Stimulated activated CD8-positive, alpha-beta memory T cell treated with anti-CD3 and anti-CD28 coated beads, Interleukin-4, amount 100 ng/mL, for 24 hours (primary cell): ENCODE data around the gene IDI1.
"Not testable (repeated sequence)": the region's sequence is repeated elsewhere in the genome, so short reads cannot be mapped to it uniquely, and the experiment has no call there.

Experiments used
- DNase-seq: peaks from one replicate; pipeline ENCODE4 v3.0.0-alpha.2; 2020; ENCODE audit warnings: low read depth

Gene IDI1

DNA sequence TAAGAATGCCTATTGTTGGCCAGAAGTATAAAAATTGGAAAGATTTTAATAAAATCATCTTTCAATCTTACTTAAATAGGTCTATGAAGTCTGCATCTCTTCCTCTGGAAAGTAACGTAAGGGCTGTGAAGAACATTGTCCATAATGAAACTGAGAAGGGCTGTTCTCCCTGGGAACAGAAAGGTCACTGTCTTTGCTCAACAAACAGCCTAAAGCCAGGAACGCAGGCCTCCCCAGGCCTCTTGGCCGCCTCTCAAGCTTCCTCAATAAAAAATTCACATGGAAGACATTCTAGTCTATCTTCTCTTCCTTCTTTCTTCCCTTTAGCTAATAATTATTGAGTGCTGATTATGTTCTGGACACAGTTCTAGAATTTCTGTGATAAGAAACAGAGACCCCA is 14.2 kb downstream of the IDI1 start:
- no peak for DNase-seq

DNA sequence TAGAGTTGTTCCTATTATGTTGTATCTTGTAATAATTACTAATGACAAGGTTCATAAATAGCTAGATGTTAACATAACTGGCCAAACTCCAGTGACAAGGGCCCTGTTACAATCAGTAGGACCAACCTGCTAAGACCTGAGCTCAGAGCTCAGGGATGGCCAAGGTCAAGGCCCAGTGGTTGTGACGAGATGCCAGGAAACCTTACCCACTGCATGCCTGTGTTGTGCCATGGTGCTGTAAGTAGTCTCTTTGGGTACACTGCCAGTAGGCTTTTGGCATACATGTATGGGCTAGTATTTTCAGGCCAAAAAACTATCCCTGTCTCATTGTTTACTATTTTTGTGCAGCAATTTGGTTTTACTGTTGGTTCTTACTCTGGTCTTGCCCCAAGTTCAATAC is 15.3 kb downstream of the IDI1 start:
- DNase-seq = no peak

DNA sequence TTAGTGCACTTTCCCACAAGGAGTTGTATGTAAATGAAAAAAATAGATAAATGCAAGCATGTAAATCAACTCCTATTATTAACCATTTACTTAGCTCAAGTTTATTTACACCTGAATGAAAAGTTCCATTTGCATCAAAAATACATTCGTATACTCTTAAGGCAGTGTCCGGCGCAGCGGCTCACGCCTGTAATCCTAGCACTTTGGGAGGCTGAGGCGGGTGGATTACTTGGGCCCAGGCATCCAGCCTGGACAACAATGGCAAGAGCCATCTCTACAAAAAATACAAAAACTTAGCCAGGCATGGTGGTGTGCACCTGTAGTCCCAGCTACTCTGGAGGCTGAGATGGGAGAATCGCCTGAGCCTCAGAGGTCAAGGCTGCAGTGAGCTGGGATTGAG is 19.1 kb downstream of the IDI1 start:
- DNase-seq = no peak

DNA sequence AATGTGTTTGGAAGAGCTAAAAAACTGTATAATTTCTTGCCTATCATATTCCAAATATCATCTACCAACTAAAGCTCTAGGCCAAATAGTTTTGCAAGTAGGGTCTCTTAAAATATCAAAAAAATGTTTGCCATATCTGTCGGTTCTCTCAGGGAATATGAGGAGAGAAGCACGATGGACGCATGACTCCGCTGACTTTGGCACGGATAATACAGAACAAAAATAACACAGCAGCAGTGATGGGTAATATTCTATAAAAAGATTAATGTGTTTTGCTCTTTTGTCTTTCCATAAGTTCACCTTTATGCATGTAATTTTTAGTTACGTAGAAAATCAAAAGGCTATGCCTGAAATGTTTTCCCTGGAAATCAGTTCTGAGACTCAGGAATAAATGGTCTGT is 22.3 kb downstream of the IDI1 start:
- no peak for DNase-seq

DNA sequence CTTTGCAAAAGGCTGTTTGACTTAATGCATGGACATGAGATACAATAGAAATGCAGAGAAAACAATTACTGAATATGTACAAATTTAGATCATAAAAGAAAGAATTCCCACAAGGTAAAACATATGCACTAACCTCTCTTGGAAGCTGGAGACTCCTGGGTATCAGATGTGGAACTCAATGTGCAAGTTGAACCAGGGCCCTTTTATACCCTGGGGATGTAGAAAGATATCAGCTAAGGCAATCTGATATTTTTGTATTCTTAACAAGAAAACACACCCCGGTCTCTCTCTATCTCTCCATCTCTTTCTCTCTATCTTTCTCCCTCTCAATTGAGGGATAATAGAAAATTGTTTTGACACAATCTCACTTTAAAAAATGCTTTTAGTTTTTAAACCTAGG is 23.2 kb downstream of the IDI1 start, which contains the start of gene IDI2:
IDI2 (minus strand) TSS at position 177 of the 400 bp plus-strand sequence. CDS start 1,136 bp downstream, outside the sequence.
- DNase-seq = no peak

DNA sequence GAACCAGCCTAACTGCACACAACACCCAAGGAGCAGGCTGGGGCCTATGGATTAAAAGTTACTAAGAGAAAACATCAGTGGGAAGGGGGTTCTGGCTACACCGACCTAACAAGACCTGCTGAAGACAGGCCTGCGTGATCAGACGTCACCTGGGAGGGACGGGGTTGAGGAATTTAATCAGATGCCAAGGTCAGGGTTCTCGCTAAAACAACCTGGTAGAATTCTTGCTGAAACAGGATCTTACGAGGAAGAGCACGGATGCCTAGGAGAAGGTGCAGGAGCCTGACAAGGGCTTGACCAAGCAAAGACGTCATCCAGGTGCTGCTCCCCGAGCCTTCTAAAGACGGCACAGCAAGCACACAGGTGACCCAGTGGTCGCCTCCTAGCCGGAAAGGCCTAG is 24.8 kb downstream of the IDI1 start:
- DNase-seq = no peak

DNA sequence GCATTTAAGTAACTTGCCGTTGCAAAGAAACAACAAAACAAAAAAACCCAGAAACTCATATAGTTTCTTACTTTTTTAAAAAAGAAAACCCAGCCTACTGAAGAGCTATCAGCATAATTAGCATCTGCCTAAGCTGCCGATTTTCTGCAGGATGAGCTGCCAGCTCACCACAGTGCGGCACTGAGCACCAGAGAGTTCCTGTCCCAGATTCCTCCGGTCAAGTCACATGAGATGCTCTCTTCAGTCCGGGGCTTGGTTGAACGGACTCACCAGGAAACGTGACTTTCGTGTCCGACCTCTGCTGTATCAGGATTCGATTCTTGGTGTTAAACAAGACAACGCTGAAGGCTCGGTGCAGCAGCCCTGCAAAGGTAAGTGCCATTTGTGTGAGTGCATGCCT is 26.5 kb downstream of the IDI1 start:
- no peak for DNase-seq

DNA sequence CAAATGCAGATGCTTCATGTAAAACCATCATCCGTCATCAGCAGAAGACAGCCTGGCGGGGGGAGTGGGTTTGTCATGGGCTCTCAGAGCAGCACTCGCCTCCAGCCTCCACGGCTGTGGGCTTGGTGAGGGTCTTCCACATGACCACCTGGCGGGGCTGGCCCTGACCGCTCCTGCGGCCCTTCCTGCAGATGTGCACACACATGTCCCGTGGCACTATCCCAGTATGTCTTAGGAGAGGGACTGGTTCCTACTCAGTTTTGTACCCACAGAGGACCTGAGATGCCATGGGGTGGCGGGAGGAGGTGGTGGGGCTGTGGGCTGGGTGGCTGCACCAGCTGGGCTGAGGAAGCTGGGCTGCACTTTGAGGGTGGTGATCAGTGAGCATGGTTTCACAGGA is 28.0 kb downstream of the IDI1 start:
- no peak for DNase-seq

DNA sequence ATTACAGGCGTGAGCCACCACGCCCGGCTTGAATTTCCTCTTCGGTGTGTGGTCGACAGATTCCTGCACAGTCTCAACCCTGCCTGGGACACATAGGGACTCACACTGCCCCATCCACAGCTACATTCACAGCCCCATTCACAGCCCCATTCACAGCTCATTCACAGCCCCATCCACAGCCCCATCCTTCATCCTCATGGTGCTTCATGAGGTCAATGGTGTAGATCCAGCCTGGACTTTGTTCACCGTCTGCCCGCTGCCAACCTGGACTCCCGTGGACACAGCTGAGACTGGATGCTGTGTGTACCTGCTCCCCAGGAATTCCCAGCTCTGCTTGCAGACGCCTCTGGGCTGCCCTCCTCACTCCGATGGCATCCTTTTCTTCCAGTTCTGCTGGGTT is 28.5 kb downstream of the IDI1 start:
- DNase-seq = no peak

DNA sequence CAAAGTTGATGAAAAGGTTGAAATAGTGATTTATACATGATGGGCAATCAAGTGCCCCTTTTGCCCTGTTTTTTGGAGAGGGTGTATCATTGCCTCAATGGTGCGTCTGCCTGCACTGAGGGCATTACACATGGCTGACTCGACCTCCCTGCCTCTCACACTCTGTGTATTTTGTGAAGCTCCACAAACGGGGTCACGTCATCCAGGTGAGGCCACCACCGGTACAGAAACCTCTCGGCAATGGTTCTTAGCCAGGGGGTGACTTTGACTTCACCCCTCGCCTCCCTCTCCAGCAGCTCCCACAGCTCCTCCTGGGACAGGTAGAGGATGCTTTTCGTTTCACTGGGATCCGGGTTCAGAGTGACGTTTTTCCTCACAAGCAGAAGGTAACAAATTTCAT is 29.6 kb downstream of the IDI1 start:
- no peak for DNase-seq

DNA sequence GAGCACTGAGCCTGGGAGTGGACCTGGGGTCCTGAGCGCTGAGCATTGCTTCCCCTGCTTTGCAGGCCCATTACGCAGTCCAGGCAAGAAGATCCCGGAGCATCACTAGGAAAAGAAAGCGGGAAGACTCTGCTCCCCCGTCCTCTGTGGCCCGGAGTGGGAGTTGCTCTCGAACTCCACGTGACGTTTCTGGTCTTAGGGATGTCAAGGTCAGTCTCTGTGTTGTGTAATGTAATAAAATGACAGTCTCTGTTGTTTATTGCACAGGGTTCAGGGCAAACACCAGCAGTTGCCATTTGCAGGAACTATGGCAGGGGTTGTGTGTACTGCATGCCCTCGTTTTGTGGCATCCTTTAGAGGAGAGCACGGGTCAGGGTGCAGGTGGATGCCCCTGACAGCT is 33.2 kb downstream of the IDI1 start:
- DNase-seq = no peak

DNA sequence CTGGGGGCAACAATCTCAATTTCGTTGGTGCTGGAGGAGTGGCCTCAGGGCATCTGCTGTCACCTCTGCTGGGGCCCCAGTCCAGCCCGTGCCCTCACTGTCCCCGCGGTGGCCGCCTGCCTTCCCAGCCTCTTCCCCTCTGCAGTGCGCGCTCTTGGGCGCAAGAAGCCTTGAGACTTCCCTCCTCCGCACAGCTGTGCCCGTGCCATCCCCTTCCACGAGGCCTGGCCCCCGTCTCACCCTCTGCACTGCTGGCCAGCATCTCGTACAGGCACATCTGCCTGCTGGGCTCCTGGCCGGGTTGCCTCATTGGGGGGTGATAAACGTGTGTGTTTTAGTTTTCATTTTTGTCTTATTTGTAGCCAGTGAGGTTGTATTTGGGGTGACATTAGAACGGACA is 37.2 kb downstream of the IDI1 start:
- DNase-seq = no peak

DNA sequence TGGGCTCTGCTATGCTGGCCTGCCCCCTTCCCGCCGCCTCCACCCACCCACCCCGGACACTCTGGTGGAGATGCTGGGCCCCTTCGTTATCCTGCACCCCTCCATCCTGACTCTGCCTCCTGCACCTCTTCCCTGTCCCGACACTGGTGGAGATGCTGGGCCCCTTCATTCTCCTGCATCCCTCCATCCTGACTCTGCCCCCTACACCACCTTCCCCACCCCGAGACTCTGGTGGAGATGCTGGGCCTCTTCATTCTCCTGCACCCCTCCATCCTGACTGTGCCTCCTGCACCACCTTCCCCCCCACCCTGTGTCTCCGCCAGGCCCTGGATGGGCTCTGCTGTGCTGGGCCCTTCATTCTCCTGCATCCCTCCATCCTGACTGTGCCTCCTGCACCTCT is 38.2 kb downstream of the IDI1 start:
- DNase-seq = no peak

DNA sequence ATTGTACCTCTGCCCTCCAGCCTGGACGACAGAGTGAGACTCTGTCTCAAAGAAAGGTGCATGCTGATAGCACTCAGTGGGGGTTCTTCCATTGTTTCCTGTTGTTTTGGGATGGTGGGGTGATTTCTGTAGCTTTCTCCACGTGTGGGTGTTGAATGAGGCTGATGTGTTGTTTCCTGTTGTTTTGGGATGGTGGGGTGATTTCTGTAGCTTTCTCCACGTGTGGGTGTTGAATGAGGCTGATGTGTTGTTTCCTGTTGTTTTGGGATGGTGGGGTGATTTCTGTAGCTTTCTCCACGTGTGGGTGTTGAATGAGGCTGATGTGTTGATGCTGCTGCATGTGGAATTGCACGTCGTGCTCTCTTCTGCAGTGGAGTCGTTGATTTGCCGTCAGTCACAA is 39.0 kb downstream of the IDI1 start:
- not testable (repeated sequence) for DNase-seq

DNA sequence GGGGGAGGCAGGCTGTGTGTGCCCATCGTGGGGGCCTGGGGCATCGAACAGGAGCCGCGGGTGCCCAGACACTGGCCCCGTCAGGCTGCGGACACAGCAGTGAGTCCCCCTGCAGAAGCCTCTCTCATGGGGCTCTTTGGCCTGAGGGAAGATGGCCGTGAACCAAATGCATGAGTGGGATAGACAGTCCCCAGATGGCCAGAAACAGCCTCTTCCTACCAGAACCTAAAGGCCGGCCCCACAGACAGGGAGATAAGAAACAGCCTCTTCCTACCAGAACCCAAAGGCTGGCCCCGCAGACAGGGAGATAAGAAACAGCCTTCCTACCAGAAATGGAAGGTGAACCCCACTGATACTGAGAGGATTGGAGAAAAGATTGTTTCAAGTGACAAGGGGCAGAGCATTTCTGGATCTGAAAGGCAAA is 39.8 kb downstream of the IDI1 start:
- DNase-seq = no peak

DNA sequence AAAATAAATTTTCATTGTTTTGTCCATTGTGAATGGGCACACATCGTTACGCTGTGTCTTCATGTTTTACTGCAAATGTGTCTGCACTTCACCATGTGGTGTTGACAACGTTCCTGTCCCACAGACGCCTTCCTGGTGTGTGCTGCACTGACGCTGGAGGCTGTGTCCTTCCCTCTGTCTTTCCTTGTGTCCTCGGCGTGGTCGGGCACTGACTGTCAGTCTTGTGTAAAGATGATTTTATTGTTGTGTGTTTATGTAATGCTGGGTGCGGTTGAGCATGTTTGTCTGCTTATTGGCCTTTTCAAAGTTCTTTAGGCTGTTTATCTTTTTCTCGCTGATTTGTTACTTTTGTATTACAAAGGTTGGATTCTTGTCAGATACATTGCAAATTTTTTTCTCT is 41.3 kb downstream of the IDI1 start:
- no peak for DNase-seq

DNA sequence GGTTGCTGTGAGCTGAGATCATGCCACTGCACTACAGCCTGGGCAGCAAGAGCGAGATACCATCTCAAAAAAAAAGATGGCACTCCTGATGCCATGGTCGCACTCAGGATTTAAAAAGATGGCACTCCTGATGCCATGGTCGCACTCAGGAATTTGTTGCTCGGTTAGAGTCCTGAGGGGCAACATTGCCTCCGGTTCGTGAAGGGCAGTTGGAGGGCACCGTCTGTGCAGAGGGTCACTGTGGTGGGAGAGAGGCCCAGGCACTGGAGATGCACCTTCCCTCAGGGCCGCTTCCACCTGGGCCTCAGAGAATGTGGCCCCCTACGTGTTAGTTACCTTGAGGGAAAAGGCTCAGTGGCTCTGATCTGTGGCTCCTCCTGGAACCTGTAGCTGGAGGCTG is 42.3 kb downstream of the IDI1 start:
- DNase-seq = no peak

DNA sequence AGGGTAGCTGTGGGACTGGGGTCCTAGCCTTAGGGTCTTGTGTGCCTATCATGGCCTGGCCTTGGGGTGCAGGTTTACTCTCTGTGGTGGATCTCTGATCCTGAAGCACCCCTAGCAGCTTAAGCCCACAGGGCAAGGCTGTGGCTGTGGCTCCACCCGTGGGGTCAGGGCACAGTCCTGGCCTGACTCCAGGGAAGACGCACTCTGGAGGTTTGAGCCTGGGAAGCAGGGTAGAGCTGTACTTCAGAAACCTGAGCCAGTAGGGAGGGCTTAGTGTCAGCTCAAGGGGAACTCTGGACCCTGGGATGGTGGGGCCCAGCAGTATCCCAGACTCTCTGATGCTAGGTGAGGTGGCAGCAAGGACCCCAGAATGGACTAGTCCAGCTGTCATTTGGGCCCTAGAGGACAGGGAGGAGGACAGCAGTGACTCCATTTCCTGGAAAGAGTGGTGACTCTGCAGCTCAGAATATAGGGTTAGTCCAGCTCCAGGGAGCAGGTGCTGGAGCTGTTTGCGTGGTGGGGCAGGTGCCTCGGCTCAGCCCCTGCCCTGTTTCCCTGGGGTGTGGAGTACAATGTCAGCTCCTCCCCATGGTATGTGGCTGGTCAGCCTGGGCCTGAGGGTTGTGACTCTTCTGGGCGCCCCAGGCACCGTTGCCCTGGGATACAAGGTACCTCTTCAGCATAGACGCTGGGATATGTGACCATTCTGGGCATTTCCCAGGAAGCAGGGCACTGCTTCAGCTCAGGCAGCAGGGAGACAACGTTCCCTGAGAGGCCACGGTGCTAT is 44.8 kb downstream of the IDI1 start:
- DNase-seq = no peak

DNA sequence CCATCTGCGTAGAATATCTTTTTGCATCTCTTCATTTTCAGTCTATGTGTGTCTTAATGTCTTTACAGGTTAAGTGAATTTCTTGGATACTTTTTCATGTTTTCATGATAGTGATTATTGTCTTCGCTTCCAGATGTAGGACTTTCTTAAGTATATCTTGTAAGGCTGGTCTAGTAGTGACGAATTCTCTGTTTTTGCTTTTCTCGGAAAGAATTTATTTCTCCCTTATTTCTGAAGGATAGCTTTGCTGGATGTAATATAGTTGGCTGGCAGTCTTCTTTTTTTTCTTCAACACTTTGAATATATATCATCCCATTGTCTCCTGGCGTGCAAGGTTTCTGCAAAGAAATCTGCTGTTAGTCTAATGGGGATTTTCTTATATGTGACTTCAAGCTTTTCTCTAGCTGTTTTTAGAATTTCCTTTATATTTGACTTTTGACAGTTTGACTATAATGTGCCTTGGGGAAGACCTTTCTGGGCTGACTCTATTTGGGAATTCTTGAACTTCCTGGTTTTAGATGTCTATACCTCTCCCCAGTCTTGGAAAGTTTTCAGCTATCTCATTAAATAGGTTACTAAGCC is 46.4 kb downstream of the IDI1 start:
- no peak for DNase-seq

DNA sequence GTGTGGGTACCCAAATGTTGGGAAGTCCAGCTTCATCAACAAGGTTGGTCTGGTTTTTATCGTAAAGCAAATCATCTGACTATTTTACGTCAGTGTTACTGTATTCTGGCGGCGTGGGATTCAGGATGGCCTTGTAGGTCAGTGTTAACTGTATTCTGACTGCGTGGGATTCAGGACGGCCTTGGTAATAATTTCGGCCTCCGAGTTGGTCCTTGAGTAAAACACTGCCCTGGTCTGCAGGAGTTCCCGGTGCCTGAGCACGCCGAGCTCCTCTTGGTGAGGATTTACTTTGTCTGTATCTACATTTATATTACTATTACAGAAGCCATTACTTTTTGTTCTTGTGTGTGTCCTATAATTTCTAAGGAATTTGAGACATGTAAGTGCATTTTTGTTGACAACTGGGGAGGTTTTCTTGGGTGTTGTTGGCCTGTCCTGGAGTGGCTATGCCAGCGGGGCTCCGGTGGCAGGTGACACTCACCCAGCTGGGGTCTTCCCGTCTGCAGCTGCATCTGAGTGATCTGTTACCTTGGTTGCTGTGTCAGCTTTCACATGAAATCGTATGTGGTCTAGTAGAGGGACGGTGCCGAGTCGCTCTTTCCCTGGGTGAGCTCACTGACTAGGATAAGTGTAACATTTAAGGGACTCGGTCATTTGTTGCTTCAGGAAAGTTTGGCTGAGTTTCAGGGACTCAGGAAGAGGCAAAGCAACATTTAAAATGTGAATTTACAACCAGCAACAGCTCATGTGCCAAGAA is 51.5 kb downstream of the IDI1 start:
- DNase-seq = no peak

DNA sequence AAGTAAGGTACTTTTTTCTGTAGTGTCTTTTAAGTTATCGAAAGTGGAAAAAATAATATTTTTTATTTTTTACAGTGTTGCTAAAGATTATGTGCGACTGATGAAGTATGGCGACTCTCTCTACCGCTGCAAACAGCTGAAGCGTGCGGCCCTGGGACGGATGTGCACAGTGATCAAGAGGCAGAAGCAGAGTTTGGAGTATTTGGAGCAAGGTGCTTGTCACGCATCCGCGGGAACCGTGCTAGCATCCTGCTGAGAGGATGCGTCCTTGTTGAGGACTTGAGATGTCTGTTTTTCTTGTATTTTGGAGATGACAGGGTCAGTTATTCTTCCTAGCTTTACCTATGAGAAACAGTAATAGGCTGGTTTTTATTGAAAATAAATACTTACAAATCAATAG is 52.9 kb downstream of the IDI1 start:
- no peak for DNase-seq

DNA sequence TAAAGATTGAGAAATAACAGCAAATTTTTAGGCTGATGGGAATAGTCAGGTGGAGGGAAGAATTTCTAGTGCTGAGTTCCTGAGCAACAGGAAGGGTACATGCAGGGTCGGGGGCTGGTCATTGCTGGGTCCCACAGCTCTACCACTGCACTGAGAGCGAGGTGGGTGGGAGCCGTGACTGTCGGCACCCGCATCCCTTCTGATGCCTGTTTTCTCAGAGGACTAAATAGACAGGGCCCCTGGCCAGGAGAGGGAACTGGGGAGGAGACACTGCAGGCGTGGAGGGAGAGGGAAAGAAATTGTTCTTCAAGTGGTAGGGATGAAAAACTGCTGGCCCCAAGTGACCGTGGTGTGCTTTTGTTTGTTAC is 53.4 kb downstream of the IDI1 start:
- DNase-seq = no peak

DNA sequence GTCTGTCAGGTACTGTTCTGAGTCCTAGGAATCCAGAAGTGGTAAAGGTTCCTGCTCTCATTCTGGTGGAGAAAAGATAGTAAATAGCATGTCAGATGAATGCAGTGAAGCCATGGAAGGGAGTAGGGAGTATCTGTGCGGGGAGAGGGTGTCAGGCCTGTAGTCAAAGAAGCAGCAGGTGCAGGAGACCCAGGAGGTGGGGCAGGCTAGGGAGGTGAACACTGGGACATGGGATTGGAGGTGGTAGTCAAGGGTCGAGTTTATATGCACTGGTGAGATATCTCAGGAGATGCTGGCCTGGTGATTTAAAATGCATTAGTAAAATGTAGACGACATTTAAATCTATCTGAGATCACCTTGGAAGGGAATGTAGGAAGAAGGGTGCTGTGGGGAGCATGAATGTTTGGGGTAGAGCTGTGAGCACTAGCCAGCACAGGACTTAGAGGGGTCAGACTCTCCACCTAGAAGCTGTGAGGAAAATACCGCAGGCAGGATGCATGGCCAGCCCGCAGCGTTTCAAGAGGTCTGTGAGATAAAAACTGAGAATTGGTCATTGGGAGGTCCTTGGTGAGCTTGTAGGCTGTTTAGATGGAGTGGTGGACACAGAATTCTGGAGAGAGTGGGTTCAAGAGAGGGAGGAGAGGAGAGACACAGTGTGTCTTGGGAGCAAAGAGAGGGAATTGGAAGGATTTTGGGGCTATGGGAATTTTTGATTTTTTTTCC is 53.9 kb downstream of the IDI1 start:
- no peak for DNase-seq
